GM12878 (cell line): ENCODE data around the gene ASTN1. TPM values are rescaled to one million over a fixed set of nuclear protein-coding genes. Genes with fewer than 3 reads are reported as not detected.

Experiments
- ATAC-seq: fragments of 200-7000 bp; cut with Tn5 transposase; 3 replicates; pipeline ENCODE4 v1.9.1; 2020; ENCODE audit warnings: mild to moderate bottlenecking, moderate library complexity
- BruUV-seq: library from RNA; stranded (reverse); fragments of 400-500 nt; replicated peaks from 2 replicates; lab custom pipeline; 2021; lab: Mats Ljungman, UMichigan
- CTCF ChIA-PET: fragments of 300-600 bp; sonication (Branson Sonifier 250); formaldehyde crosslinking; extraction: SDS; loops from one replicate; lab custom pipeline; 2021; ENCODE audit warnings: inconsistent platforms; lab: Yijun Ruan, JAX
- POLR2A ChIA-PET: fragments of 350-600 bp; formaldehyde crosslinking; extraction: SDS; loops from one replicate; lab custom pipeline; 2021; ENCODE audit warnings: inconsistent platforms; lab: Charles Lee
- RAD21 ChIA-PET: fragments of 300-600 bp; sonication (Branson Sonifier 250); formaldehyde crosslinking; loops from one replicate; lab custom pipeline; 2023; ENCODE audit warnings: antibody characterized with exemption; ENCODE audit not compliant: unreplicated experiment; lab: Charles Lee
- SMC1A ChIA-PET: fragments of 300-600 bp; sonication (Branson Sonifier 250); formaldehyde crosslinking; loops from one replicate; lab custom pipeline; 2023; ENCODE audit not compliant: unreplicated experiment, uncharacterized antibody; lab: Charles Lee
- DNase-seq: peaks from one replicate; pipeline ENCODE4 v3.0.0-alpha.2; 2011; ENCODE audit warnings: low read depth, low spot score
- FAIRE-seq: peaks from 3 replicates; lab custom pipeline; 2011; peaks lifted over from hg19 to GRCh38; lab: Jason Lieb, UNC
- H2AFZ ChIP-seq: 2 replicates; pipeline ENCODE4 v1.6.0; 2011; ENCODE audit warnings: low read depth, low read length, control low read depth; ENCODE audit not compliant: control insufficient read depth
- H3K27ac ChIP-seq: 2 replicates; pipeline ENCODE4 v1.5.1; 2011; ENCODE audit warnings: control low read depth; ENCODE audit not compliant: control insufficient read depth, insufficient read depth
- H3K27me3 ChIP-seq, 2 experiments: replicated peaks in 1 of 2; 2 replicates each; pipeline versions ENCODE4 v1.6.0 to v1.6.1; 2011; ENCODE audit warnings: low read length in 1 of 2; ENCODE audit not compliant: control insufficient read depth in 2 of 2, insufficient read depth in 2 of 2
- H3K36me3 ChIP-seq, 2 experiments: 2 replicates each; pipeline ENCODE4 v1.5.1; 2011; ENCODE audit warnings: low read length in 1 of 2; ENCODE audit not compliant: control insufficient read depth in 2 of 2, insufficient read depth in 2 of 2
- H3K4me1 ChIP-seq: 2 replicates; pipeline ENCODE4 v1.6.1; 2011; ENCODE audit warnings: mild to moderate bottlenecking, low read length, moderate library complexity, mixed read lengths; ENCODE audit not compliant: control insufficient read depth, insufficient read depth
- H3K4me2 ChIP-seq: 2 replicates; pipeline ENCODE4 v1.6.0; 2011; ENCODE audit warnings: control low read depth; ENCODE audit not compliant: control insufficient read depth, insufficient read depth
- H3K4me3 ChIP-seq: fragments of 200-600 bp; sonication (generic); 2 replicates; pipeline ENCODE4 v1.5.1; 2016
- H3K79me2 ChIP-seq: 2 replicates; pipeline ENCODE4 v1.6.0; 2011; ENCODE audit warnings: low read length; ENCODE audit not compliant: control insufficient read depth, insufficient read depth
- H3K9ac ChIP-seq: 2 replicates; pipeline ENCODE4 v1.8.0; 2011; ENCODE audit warnings: low read length, control low read depth, mixed read lengths; ENCODE audit not compliant: control insufficient read depth, insufficient read depth
- H3K9me3 ChIP-seq: replicated peaks from 3 replicates; pipeline ENCODE4 v1.5.1; 2011; ENCODE audit warnings: mild to moderate bottlenecking, low read length; ENCODE audit not compliant: control insufficient read depth, insufficient read depth
- H4K20me1 ChIP-seq: 2 replicates; pipeline ENCODE4 v1.6.0; 2011; ENCODE audit not compliant: control insufficient read depth, insufficient read depth
- ESRRA ChIP-seq: IDR thresholded peaks from 2 replicates; pipeline ENCODE4 v1.6.1; 2012; ENCODE audit warnings: mild to moderate bottlenecking, low read length, improper control_type of control experiment
- HCFC1 ChIP-seq: fragments of 150-350 bp; IDR thresholded peaks from 2 replicates; pipeline ENCODE4 v1.6.1; 2014; ENCODE audit warnings: low read length
- HDAC2 ChIP-seq: fragments of 200-600 bp; sonication (generic); IDR thresholded peaks from 2 replicates; pipeline ENCODE4 v1.6.1; 2017
- MYC ChIP-seq: IDR thresholded peaks from 2 replicates; pipeline ENCODE4 v1.6.1; 2011; ENCODE audit warnings: mild to moderate bottlenecking, low read length, moderate library complexity, inconsistent platforms; ENCODE audit not compliant: insufficient read depth, insufficient replicate concordance, insufficient read length, severe bottlenecking
- NFYA ChIP-seq: IDR thresholded peaks from 2 replicates; pipeline ENCODE4 v1.6.1; 2011; ENCODE audit warnings: low read depth, mild to moderate bottlenecking, low read length, improper control_type of control experiment, borderline replicate concordance
- NR2F1 ChIP-seq: fragments of 450-650 bp; conservative IDR thresholded peaks from 2 replicates; pipeline ENCODE4 v1.6.1; 2017; ENCODE audit warnings: mild to moderate bottlenecking
- NRF1 ChIP-seq: conservative IDR thresholded peaks from 2 replicates; pipeline ENCODE4 v1.6.1; 2011; ENCODE audit warnings: mild to moderate bottlenecking, low read depth, low read length, improper control_type of control experiment
- PML ChIP-seq: IDR thresholded peaks from 2 replicates; pipeline ENCODE4 v1.6.1; 2012; ENCODE audit warnings: low read length, inconsistent platforms
- POLR2AphosphoS5 ChIP-seq: IDR thresholded peaks from 2 replicates; pipeline ENCODE4 v1.6.1; 2011; ENCODE audit warnings: mild to moderate bottlenecking, low read length, inconsistent platforms
- RCOR1 ChIP-seq: conservative IDR thresholded peaks from 2 replicates; pipeline ENCODE4 v1.6.1; 2012; ENCODE audit warnings: low read depth, low read length, improper control_type of control experiment
- SIX5 ChIP-seq: IDR thresholded peaks from 2 replicates; pipeline ENCODE4 v1.6.1; 2011; ENCODE audit warnings: mild to moderate bottlenecking, low read depth, low read length, moderate library complexity; ENCODE audit not compliant: severe bottlenecking
- ZNF384 ChIP-seq: IDR thresholded peaks from 2 replicates; pipeline ENCODE4 v1.6.1; 2012; ENCODE audit warnings: low read depth, mild to moderate bottlenecking, low read length, improper control_type of control experiment, borderline replicate concordance
- whole genome bisulfite sequencing: methylation state at CpG from one replicate; pipeline ENCODE4 v1.1.6; 2016; ENCODE audit warnings: low lambda C conversion rate; ENCODE audit not compliant: insufficient replicate concordance, insufficient coverage; ENCODE audit errors: missing lambda C conversion rate; 5-methylcytosine and 5-hydroxymethylcytosine counted together
- in situ Hi-C: fragments of 300-500 bp; cut with MboI; formaldehyde crosslinking; loops from 9 replicates; pipeline ENCODE4 v1.14.3; 2018; ENCODE audit warnings: mixed read lengths
- intact Hi-C: fragments of 100-400 bp; cut with micrococcal nuclease; formaldehyde crosslinking; loops from one replicate; pipeline ENCODE4 v1.14.2; 2022; ENCODE audit not compliant: unreplicated experiment
- polyA plus RNA-seq, 11 experiments: library from polyadenylated mRNA; depleted of rRNA in 4 of 11; unstranded in 6 of 11; stranded (reverse) in 5 of 11; fragments of >200 nt; fragmentation: Nextera tagmentation in 4 of 11; fragmentation: Illumina TruSeq in 1 of 11; extraction: Ambion mirVana in 4 of 11; extraction: Trizol in 1 of 11; gene quantifications; 1 replicate in 1 of 11; 2 replicates in 10 of 11; pipeline versions ENCODE4 v1.2.1 to v1.2.3, GENCODE V29; 2011 to 2016; ENCODE audit warnings: inconsistent platforms in 2 of 11, missing spikeins in 2 of 11, low read depth in 1 of 11
- total RNA-seq, 4 experiments: library from RNA; depleted of rRNA in 3 of 4; stranded (reverse); fragments of >200 nt in 3 of 4; fragmentation: Illumina TruSeq in 1 of 4; extraction: Trizol in 1 of 4; gene quantifications; 2 replicates each; pipeline versions ENCODE4 v1.2.1 to v1.2.3, GENCODE V29; 2013 to 2021
- TF ChIP-seq, protein P1 (sequence below): fragments of 450-650 bp; IDR thresholded peaks from 2 replicates; pipeline ENCODE4 v1.6.1; 2017; ENCODE audit warnings: mild to moderate bottlenecking, low read depth, inconsistent platforms; ENCODE audit not compliant: poor library complexity, severe bottlenecking

Gene ASTN1
- total and polyA plus RNA-seq, 10 of the 15 experiments (the other 5 are each of a cell fraction or from before 2014, with no cell fraction given), result 0.04 TPM; not detected in 9

DNA sequence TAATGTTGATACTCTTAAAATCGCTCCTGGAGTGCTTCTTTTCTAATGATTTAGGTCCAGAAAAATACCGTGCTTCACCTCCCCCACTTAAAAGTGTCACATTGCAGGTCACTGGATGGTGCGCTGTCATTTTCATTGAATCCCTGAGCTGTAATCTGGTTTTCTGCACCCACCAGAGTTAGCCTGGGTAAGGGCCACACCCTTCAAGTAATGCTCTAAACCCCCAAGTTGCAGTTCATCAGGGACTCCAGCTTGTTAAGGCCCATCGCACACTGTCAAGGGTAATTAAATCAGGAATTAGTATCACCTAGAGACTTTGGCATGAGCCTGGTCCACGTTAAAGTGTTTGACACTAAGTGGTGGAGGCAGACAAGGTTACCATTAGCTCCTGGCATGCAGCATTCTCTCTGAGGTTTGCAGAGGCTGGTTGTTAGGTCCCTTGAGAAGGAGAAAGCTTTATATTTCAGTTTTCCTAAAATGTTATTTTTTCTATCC lies 34.0 kb downstream of the ASTN1 start:
- ATAC-seq (no peak), DNase-seq (no peak), FAIRE-seq (no peak)
- Histone ChIP-seq H3K36me3 (no peaks in the 10 kb centered on the region), H3K4me2 (no peak overlapping the region), H3K4me3 (no peak overlapping the region), H2AFZ (no peak overlapping the region), H3K27me3 (no peaks in the 10 kb centered on the region), H4K20me1 (no peaks in the 10 kb centered on the region), H3K9me3 (no peaks in the 10 kb centered on the region), H3K79me2 (no peaks in the 10 kb centered on the region), H3K9ac (no peak overlapping the region), H3K4me1 (no peaks in the 10 kb centered on the region), H3K27ac (no peak overlapping the region)
- ChIA-PET POLR2A (no interaction called here), SMC1A (no interaction called here), CTCF (no interaction called here), RAD21 (no interaction called here)
- BruUV-seq, result no TSS peak
- intact Hi-C loops (no loop called here), in situ Hi-C loops (no loop called here)
- 39% methylated on average over 5 of the region's 5 CpGs for WGBS
- TF ChIP-seq ESRRA (no peak), PML (no peak)

DNA sequence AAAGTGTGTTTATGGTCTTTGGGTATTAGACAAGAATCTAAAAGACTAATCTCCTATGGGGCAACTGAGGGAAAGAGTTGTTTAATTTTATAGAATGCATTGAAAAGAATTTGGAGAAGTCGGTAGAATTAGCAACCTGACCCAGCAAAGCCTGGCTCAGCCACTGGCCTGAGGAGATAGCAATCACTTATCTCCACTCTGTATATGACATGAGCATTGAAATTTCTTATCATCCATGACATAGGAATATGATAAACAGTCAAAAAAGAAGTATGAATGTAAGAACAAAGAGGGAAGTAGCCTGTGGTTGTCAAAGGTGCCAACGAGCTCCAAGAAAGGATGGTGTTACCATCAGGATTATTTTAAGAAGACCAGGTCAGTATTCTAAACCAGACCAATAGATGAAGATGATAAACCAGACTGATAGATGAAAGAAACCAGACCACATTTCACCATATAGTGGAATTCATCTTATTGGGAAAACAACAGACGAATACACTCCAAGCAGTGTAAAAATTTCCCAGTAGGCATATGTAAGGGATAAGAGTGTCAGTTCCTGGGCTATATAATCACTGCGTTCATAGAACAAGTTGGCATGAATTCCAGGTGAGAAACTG lies 35.7 kb downstream of the ASTN1 start:
- Histone ChIP-seq H3K79me2 (no peaks in the 10 kb centered on the region), H3K4me2 (no peak overlapping the region), H3K36me3 (no peaks in the 10 kb centered on the region), H3K4me3 (no peak overlapping the region), H3K27me3 (no peaks in the 10 kb centered on the region), H3K9me3 (no peaks in the 10 kb centered on the region), H2AFZ (no peak overlapping the region), H3K9ac (no peak overlapping the region), H3K4me1 (no peaks in the 10 kb centered on the region), H3K27ac (no peak overlapping the region), H4K20me1 (no peaks in the 10 kb centered on the region)
- in situ Hi-C loops, result no loop called here
- under 1% methylated on average over 4 of the region's 4 CpGs for WGBS
- BruUV-seq, result no TSS peak
- ATAC-seq, result no peak
- TF ChIP-seq ZNF384 (no peak), RCOR1 (no peak), NR2F1 (no peak), POLR2AphosphoS5 (no peak), NFYA (no peak), MYC (no peak), NRF1 (no peak), HCFC1 (no peak), SIX5 (no peak), HDAC2 (no peak)
- TF ChIP-seq, protein P1, sequence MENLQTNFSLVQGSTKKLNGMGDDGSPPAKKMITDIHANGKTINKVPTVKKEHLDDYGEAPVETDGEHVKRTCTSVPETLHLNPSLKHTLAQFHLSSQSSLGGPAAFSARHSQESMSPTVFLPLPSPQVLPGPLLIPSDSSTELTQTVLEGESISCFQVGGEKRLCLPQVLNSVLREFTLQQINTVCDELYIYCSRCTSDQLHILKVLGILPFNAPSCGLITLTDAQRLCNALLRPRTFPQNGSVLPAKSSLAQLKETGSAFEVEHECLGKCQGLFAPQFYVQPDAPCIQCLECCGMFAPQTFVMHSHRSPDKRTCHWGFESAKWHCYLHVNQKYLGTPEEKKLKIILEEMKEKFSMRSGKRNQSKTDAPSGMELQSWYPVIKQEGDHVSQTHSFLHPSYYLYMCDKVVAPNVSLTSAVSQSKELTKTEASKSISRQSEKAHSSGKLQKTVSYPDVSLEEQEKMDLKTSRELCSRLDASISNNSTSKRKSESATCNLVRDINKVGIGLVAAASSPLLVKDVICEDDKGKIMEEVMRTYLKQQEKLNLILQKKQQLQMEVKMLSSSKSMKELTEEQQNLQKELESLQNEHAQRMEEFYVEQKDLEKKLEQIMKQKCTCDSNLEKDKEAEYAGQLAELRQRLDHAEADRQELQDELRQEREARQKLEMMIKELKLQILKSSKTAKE, result no peak
- CTCF ChIA-PET, result interaction anchor here (0.6 kb wide), 1 partner anchor 1957 kb away, joined by 3 read pairs; no protein-coding TSS in a partner anchor
- POLR2A ChIA-PET, result no interaction called here
- intact Hi-C loops, result no loop called here
- no peak for FAIRE-seq
- RAD21 ChIA-PET, result no interaction called here
- DNase-seq, result no peak
- SMC1A ChIA-PET, result no interaction called here
